Measurements from ENCODE around the gene BANK1. TPM values are rescaled to one million over a fixed set of nuclear protein-coding genes. Genes with fewer than 3 reads are reported as not detected.

The BANK1 gene
- total RNA-seq, 2 donors from 2014 or later, result 0.53 to 0.57 TPM

DNA sequence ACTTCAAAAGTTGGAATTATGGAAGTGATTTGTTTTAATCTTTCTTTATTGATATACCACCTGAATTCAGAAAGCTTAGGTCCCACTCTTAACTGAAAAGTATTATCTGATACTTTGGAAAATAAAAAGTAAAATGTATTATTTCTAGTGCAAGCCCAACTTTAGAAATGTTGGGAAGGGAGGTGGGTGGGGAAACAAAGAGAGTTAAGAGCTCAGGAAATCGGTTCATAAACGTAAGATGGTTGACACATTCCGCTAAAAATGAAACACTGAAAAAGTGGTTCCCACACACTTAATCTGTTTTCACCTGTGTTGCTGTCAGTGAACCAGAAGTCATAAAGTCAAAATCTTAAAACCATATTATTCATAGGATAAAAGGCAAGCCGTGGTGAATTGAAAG is 237.4 kb downstream of the BANK1 start:
- DNase-seq, result no peak
- no peaks in the 10 kb centered on the region for H3K27me3 ChIP-seq (ENCODE audit: control insufficient read depth, insufficient read depth, low read length, poor library complexity, severe bottlenecking)
- 96% methylated on average over 4 of the region's 4 CpGs; no CpG with 5 or more reads in 1 of the 2 experiments for WGBS, 2 experiments (ENCODE audit: insufficient coverage in 1 of 2, insufficient read length in 1 of 2)
- H3K27ac Mint-ChIP-seq, result no peak overlapping the region
- no peak overlapping the region for H3K4me3 ChIP-seq (ENCODE audit: low read length)
- no peak overlapping the region for H3K4me3 Mint-ChIP-seq
- no peak overlapping the region for H3K9ac ChIP-seq (ENCODE audit: extremely low read depth, low read length, poor library complexity, severe bottlenecking)
- H3K9me3 ChIP-seq (ENCODE audit: control insufficient read depth, low read length), result no peaks in the 10 kb centered on the region
- no peaks in the 10 kb centered on the region for H3K4me1 Mint-ChIP-seq
- no peaks in the 10 kb centered on the region for H3K36me3 Mint-ChIP-seq (ENCODE audit: low read depth)
- no peak overlapping the region for H3K27ac ChIP-seq (ENCODE audit: low read depth, low read length)
- no peaks in the 10 kb centered on the region for H3K27me3 Mint-ChIP-seq (ENCODE audit: insufficient read depth)
- peaks cover 4% of the 10 kb centered on the region for H3K9me3 Mint-ChIP-seq
- TF ChIP-seq CTCF (conservative IDR thresholded peaks at IDR 0.05), result no peak
- H3K4me1 ChIP-seq (ENCODE audit: control insufficient read depth, insufficient read depth, low read length), result no peaks in the 10 kb centered on the region
- H3K36me3 ChIP-seq (ENCODE audit: control insufficient read depth, insufficient read depth, low read length), result no peaks in the 10 kb centered on the region

- no peak overlapping the region for H3K27ac ChIP-seq (ENCODE audit: low read depth, low read length)
- H3K9me3 ChIP-seq (ENCODE audit: control insufficient read depth, low read length), result no peaks in the 10 kb centered on the region
- DNase-seq, result no peak
- H3K27me3 ChIP-seq (ENCODE audit: control insufficient read depth, insufficient read depth, low read length, poor library complexity, severe bottlenecking), result no peaks in the 10 kb centered on the region
- no peak overlapping the region for H3K27ac Mint-ChIP-seq
- H3K4me1 ChIP-seq (ENCODE audit: control insufficient read depth, insufficient read depth, low read length), result no peaks in the 10 kb centered on the region
- no peak for TF ChIP-seq CTCF (conservative IDR thresholded peaks at IDR 0.05)
- H3K9me3 Mint-ChIP-seq, result peaks cover 4% of the 10 kb centered on the region
- WGBS, 2 experiments (ENCODE audit: insufficient coverage in 1 of 2, insufficient read length in 1 of 2), result 86 to 100% methylated on average over 1 to 2 of the region's 2 CpGs
- no peak overlapping the region for H3K9ac ChIP-seq (ENCODE audit: extremely low read depth, low read length, poor library complexity, severe bottlenecking)
- H3K4me3 ChIP-seq (ENCODE audit: low read length), result no peak overlapping the region
- no peaks in the 10 kb centered on the region for H3K36me3 Mint-ChIP-seq (ENCODE audit: low read depth)
- no peaks in the 10 kb centered on the region for H3K36me3 ChIP-seq (ENCODE audit: control insufficient read depth, insufficient read depth, low read length)
- H3K27me3 Mint-ChIP-seq (ENCODE audit: insufficient read depth), result no peaks in the 10 kb centered on the region
- no peak overlapping the region for H3K4me3 Mint-ChIP-seq
- H3K4me1 Mint-ChIP-seq, result no peaks in the 10 kb centered on the region
Measured at GRCh38 chr4:102031406-102031805, 240.9 kb downstream of the BANK1 start.

DNA sequence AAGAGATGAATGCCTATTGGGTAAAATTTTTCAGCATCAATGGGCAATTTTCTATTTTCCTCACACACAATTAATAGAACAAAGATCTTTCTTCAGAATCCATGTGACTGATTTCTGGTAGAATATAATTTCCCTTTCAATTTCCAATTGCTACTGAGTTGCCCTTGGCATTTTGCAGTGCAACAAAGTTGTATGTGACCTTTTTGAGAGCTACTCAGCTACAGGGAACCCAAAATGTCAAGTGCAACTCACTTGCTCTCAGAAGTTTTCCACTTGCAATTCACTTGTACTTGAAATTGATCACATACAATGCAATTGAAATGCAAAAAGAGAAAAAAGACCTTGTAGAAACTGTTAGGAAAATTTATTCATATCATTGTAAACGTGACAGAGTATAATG is 245.5 kb downstream of the BANK1 start:
- H3K36me3 Mint-ChIP-seq (ENCODE audit: low read depth), result no peaks in the 10 kb centered on the region
- DNase-seq, result no peak
- H3K27ac Mint-ChIP-seq, result no peak overlapping the region
- no peak overlapping the region for H3K4me3 ChIP-seq (ENCODE audit: low read length)
- no peaks in the 10 kb centered on the region for H3K9me3 ChIP-seq (ENCODE audit: control insufficient read depth, low read length)
- TF ChIP-seq CTCF (conservative IDR thresholded peaks at IDR 0.05), result no peak
- no peaks in the 10 kb centered on the region for H3K27me3 Mint-ChIP-seq (ENCODE audit: insufficient read depth)
- H3K4me3 Mint-ChIP-seq, result no peak overlapping the region
- no peak overlapping the region for H3K27ac ChIP-seq (ENCODE audit: low read depth, low read length)
- H3K9ac ChIP-seq (ENCODE audit: extremely low read depth, low read length, poor library complexity, severe bottlenecking), result no peak overlapping the region
- no peaks in the 10 kb centered on the region for H3K27me3 ChIP-seq (ENCODE audit: control insufficient read depth, insufficient read depth, low read length, poor library complexity, severe bottlenecking)
- H3K4me1 ChIP-seq (ENCODE audit: control insufficient read depth, insufficient read depth, low read length), result no peaks in the 10 kb centered on the region
- H3K36me3 ChIP-seq (ENCODE audit: control insufficient read depth, insufficient read depth, low read length), result no peaks in the 10 kb centered on the region
- H3K9me3 Mint-ChIP-seq, result peaks cover 3% of the 10 kb centered on the region
- no peaks in the 10 kb centered on the region for H3K4me1 Mint-ChIP-seq
- 80 to 97% methylated on average over 1 of the region's 1 CpG for WGBS, 2 experiments (ENCODE audit: insufficient coverage in 1 of 2, insufficient read length in 1 of 2)

Data from endodermal cell (in vitro differentiated cells).